Smooth muscle cell (in vitro differentiated cells): ENCODE results near the gene ETNK2. TPM values are rescaled to one million over a fixed set of nuclear protein-coding genes. Genes with fewer than 3 reads are reported as not detected.

Experiments
- DNase-seq: peaks from one replicate; lab custom pipeline; 2025; ENCODE audit not compliant: unreplicated experiment; lab: John Stamatoyannopoulos, UW
- H2AFZ ChIP-seq: fragments of 200-600 bp; sonication (generic); 2 replicates; pipeline ENCODE4 v1.6.0; 2016; ENCODE audit warnings: antibody characterized with exemption, low read depth, mild to moderate bottlenecking
- H3F3A ChIP-seq: fragments of 200-600 bp; sonication (generic); 2 replicates; pipeline ENCODE4 v1.6.0; 2017; ENCODE audit warnings: antibody characterized with exemption, low read depth
- H3K27ac ChIP-seq: fragments of 200-600 bp; sonication (generic); 2 replicates; pipeline ENCODE4 v1.5.1; 2016; ENCODE audit warnings: low read depth, mild to moderate bottlenecking
- H3K27me3 ChIP-seq: fragments of 200-600 bp; sonication (generic); 2 replicates; pipeline ENCODE4 v1.6.1; 2016; ENCODE audit warnings: low read depth, mild to moderate bottlenecking
- H3K36me3 ChIP-seq: fragments of 200-600 bp; sonication (generic); 2 replicates; pipeline ENCODE4 v1.5.1; 2016; ENCODE audit warnings: low read depth
- H3K4me1 ChIP-seq: fragments of 200-600 bp; sonication (generic); 2 replicates; pipeline ENCODE4 v1.5.1; 2016; ENCODE audit warnings: low read depth
- H3K4me2 ChIP-seq: fragments of 200-600 bp; sonication (generic); 2 replicates; pipeline ENCODE4 v1.6.0; 2016; ENCODE audit warnings: mild to moderate bottlenecking
- H3K4me3 ChIP-seq: fragments of 200-600 bp; sonication (generic); 2 replicates; pipeline ENCODE4 v1.5.1; 2016; ENCODE audit warnings: mild to moderate bottlenecking
- H3K79me2 ChIP-seq: fragments of 200-600 bp; sonication (generic); 2 replicates; pipeline ENCODE4 v1.6.0; 2016; ENCODE audit warnings: low read depth, mild to moderate bottlenecking
- H3K9ac ChIP-seq: fragments of 200-600 bp; sonication (generic); 2 replicates; pipeline ENCODE4 v1.6.0; 2016; ENCODE audit warnings: low read depth
- H3K9me3 ChIP-seq: fragments of 200-600 bp; sonication (generic); replicated peaks from 2 replicates; pipeline ENCODE4 v1.5.1; 2016; ENCODE audit warnings: low read depth
- H4K20me1 ChIP-seq: fragments of 200-600 bp; sonication (generic); 2 replicates; pipeline ENCODE4 v1.6.0; 2016; ENCODE audit warnings: low read depth
- CTCF ChIP-seq: fragments of 200-600 bp; sonication (generic); IDR thresholded peaks from 2 replicates; pipeline ENCODE4 v1.5.1; 2017; ENCODE audit warnings: borderline replicate concordance, mild to moderate bottlenecking, antibody characterized with exemption; ENCODE audit not compliant: insufficient read depth, poor library complexity, severe bottlenecking
- WGBS: methylation state at CpG from one replicate; pipeline ENCODE4 v1.1.7; 2016; ENCODE audit warnings: low lambda C conversion rate; 5-methylcytosine and 5-hydroxymethylcytosine counted together
- polyA plus RNA-seq: library from polyadenylated mRNA; unstranded; fragments of >200 nt; fragmentation: Nextera tagmentation; extraction: Ambion mirVana; gene quantifications from 2 replicates; pipeline ENCODE4 v1.2.1, GENCODE V29; 2016
- total RNA-seq: library from RNA; depleted of rRNA; stranded (reverse); fragments of >200 nt; gene quantifications from 2 replicates; pipeline ENCODE4 v1.2.3, GENCODE V29; 2014

Gene ETNK2
- total and polyA plus RNA-seq, 2 experiments from 2014 or later = 8.9 to 21.4 TPM

- Histone ChIP-seq H3K27me3 (peaks cover 15% of the 10 kb centered on the region), H3K36me3 (no peaks in the 10 kb centered on the region), H2AFZ (no peak overlapping the region), H3K9me3 (no peaks in the 10 kb centered on the region), H3K79me2 (no peaks in the 10 kb centered on the region), H3K4me3 (no peak overlapping the region), H4K20me1 (no peaks in the 10 kb centered on the region), H3K9ac (no peak overlapping the region), H3F3A (no peaks in the 10 kb centered on the region), H3K4me1 (no peaks in the 10 kb centered on the region), H3K4me2 (no peak overlapping the region), H3K27ac (no peak overlapping the region)
- 77% methylated on average over 14 of the region's 14 CpGs for WGBS
- no peak for TF ChIP-seq CTCF
- DNase-seq = no peak
Observed at GRCh38 chr1:204161609-204162493, 10.0 kb upstream of the ETNK2 start.

DNA sequence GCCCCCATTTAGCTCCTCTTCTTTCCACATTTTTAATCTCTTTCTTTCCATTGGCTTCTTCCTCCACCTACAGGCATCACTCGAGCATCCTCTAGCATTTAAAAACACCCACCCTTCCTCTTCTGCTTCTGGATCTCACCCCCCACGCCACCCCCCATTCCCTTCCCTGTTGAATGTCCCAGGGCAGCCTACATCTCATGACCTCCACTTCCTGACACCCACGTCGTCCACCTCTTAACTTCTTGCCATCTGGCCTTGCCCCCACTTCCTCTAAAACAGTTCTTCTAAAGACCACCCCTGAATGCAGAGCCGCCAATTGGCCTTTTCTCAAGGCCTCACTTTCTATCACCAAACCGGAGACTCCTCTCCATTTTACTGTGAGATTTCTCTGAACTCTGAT is 6.1 kb upstream of the ETNK2 start:
- Histone ChIP-seq H3K79me2 (no peaks in the 10 kb centered on the region), H2AFZ (no peak overlapping the region), H3K27ac (no peak overlapping the region), H3K9me3 (no peaks in the 10 kb centered on the region), H4K20me1 (no peaks in the 10 kb centered on the region), H3K27me3 (peaks cover 15% of the 10 kb centered on the region), H3K4me2 (no peak overlapping the region), H3K4me3 (no peak overlapping the region), H3K4me1 (no peaks in the 10 kb centered on the region), H3K36me3 (no peaks in the 10 kb centered on the region), H3F3A (no peaks in the 10 kb centered on the region), H3K9ac (no peak overlapping the region)
- no peak for DNase-seq
- no peak for TF ChIP-seq CTCF
- WGBS = 66% methylated on average over 6 of the region's 6 CpGs

GRCh38 chr1:204155881-204156280 is 4.0 kb upstream of the ETNK2 start:
- Histone ChIP-seq H3K4me3 (no peak overlapping the region), H3K9me3 (no peaks in the 10 kb centered on the region), H3K4me2 (no peak overlapping the region), H3K4me1 (no peaks in the 10 kb centered on the region), H3F3A (no peaks in the 10 kb centered on the region), H3K9ac (no peak overlapping the region), H3K79me2 (no peaks in the 10 kb centered on the region), H3K27ac (no peak overlapping the region), H3K27me3 (peaks cover 5% of the 10 kb centered on the region), H3K36me3 (no peaks in the 10 kb centered on the region), H4K20me1 (no peaks in the 10 kb centered on the region), H2AFZ (no peak overlapping the region)
- no peak for DNase-seq
- WGBS = 88% methylated on average over 10 of the region's 10 CpGs
- TF ChIP-seq CTCF = no peak
